Left cardiac atrium (tissue), 4 donors: ENCODE data around the gene PSMC3. TPM values are rescaled to one million over a fixed set of nuclear protein-coding genes. Genes with fewer than 3 reads are reported as not detected.

Experiments
- ATAC-seq, 2 donors: fragments of 200-7000 bp; cut with Tn5 transposase; one replicate each; pipeline ENCODE4 v1.9.1; 2020; ENCODE audit warnings: mild to moderate bottlenecking in 2 of 2, moderate library complexity in 2 of 2
- DNase-seq: peaks from one replicate; pipeline ENCODE4 v3.0.0-alpha.2; 2020
- intact Hi-C, 2 donors: fragments of 100-400 bp; cut with DNase I; formaldehyde crosslinking; loops; one replicate each; pipeline versions ENCODE4 v1.14.1 to v1.15.1; 2022 to 2023
- long read RNA-seq: library from polyadenylated mRNA; unstranded; transcript quantifications from one replicate; pipeline ENCODE4 v2.0.0, GENCODE V29; 2021
- total RNA-seq, 2 donors: library from RNA; stranded (reverse); fragmentation: NEBNext Ultra II Directional; extraction: Animal tissue kit (Norgen Biotek cat#: 25700); gene quantifications; one replicate each; pipeline ENCODE4 v1.2.1, GENCODE V29; 2021
- donor health status: DM: no; HTN: yes; CAD: no.
- donor health status: DM: no; HTN: yes; CAD: no; lungs with severe emphysema.
- donor health status: DM: yes; HTN: yes; CAD: no.
- donor health status: Dilated cardiomyopathy.

The PSMC3 gene
- 100 to 1,000 TPM; 133 to 154 TPM for total RNA-seq
- long read RNA-seq, transcript PSMC3-212 (12 exons, 1,373 nt) = major isoform, 213 of 230 reads
- long read RNA-seq, partial matches to known transcripts = 3 of 230 reads
- long read RNA-seq, other reads (novel, unspliced or antisense) = 14 of 230 reads

DNA sequence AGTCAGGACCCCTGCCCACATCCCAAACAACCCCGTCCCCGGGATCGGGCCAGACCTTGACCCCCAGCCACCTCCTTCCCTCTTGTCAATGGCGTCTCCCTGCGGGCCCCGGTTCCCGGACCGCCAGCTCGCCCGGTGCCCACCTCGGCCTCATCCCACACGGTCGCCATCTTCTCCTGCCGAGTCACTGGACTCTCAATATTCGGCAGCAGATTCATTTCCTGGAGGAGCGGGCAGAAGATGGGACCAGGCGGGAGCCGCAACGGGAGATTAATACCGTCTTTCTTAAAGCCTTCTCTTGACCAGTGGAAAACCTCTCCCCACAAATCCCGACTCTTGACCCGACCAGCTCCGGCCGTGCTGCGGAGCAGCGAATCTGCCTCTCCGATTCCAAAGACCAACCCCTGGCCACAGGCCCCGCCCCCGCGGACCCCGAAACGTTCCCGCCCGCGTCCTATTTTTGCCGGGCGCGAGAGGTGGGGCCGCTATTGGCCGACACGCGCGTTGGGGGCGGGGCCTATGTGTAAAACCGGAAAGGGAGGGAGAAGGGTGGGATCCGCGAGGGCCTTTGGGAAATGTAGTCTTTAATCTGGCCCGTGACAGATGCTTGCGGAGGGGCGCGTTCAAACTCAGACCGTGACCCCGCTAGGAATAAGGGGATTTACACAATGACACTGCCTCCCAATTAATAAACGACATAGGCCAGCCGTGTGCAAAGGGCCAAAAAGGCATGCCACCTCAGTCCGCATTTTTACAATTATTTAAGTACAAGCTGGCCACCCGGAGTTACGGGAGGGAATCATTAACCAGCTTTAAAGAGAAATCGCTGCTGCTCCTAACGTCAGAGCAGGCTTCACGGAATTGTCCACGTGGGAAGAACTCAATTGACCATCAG, at the start of gene PSMC3:
Gene PSMC3, minus strand, starts transcription at position 378 of the 895 bp plus-strand sequence. Its CDS starts 160 bp downstream, at position 218.
- ATAC-seq = peak; percentile 98
- intact Hi-C loops = no loop called here

DNA sequence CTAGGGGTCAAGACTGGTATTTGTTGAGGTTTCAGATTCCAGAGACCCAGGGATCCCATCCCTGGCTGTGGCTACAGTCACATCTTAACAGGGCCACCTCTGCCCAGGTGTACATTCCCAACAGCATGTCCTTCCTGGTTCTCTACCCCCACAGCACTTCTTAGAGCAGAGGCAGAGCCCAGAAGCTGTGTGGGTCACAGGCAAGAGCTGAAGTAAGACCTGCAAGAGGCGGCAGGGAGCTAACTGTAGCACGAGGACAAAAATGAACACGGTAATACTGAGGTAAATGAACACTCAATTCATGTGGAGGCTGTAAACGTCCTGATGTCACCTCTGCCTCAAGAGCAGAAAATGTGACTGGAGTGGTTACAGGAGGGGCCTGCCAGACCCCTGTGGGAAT, 44.4 kb upstream of the PSMC3 start:
- intact Hi-C loops = no loop called here

More for the DNA sequence above, at the start of gene PSMC3:
- DNase-seq = peak; percentile 99

DNA sequence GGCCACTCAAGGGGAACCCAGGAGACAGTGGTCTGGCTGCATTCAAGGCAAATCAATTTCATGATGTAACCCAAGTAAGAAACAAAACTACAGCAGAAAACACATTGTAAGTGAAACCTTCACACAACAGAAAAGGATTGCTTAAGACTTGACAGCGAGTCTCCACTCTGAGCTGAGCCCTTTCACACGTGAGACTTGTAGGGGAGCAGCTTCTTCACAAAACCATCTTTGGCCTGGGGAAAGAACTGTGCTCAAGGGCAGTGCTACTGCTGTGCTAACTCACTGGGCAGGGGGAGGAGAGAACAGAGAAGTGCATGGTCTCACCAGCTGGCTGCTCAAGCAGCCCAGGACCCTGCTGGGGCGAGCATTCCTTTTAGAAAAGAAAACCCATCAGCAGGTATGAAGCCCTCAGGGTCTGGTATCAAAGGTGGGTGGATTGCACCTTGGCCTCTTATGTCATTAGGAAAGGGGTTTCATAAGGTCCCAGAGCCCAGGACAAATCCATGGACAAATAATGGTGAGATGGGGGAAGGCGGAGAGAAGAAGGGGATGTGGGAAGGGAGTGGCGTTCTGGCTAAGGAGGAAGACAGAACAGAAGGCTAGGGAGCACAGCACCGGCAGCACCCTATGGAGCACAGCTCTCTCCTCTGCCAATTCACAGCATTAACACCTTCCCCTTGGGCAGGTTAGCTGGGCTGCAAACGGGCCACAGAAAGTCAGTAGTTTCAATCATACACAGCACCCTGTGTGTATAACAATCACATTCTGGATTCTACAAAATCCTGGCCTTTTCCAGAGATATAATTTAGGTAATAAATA, 43.3 kb upstream of the PSMC3 start:
- DNase-seq (no peak), ATAC-seq (peak in 1 of 2 donors; percentile 23)
- intact Hi-C loops = no loop called here

More for the DNA sequence above, 44.4 kb upstream of the PSMC3 start:
- no peak for ATAC-seq
- no peak for DNase-seq

DNA sequence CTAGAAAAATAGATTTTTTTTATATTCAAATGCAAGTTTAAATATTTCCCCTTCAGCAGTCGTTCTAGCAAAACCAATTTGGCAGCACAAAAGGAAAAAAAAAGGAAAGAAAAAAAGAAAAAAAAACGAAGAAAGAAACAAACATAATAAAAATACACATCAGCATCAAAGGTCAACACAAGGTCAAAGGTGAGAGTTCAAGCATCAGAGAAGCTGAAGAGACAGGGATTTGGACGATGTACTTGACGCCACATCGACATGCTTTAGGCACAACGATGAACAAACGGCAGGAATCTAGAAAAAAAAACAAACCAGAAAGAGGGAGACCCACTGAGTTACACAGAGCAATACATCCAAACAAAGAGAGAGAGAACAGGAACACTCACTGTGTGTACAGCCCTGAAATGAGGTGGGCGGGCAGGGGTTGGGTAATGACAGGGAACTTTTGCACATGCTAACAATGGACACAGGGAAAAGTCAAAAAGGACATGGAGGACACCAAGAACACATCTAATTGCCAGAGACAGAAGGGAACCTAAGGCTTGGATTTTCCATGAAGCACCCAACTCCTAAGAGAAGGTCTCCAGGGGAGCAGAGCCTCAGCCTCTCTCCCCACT, 42.5 kb upstream of the PSMC3 start:
- DNase-seq = no peak
- ATAC-seq = peak in 1 of 2 donors; percentile 15
- intact Hi-C loops = no loop called here

DNA sequence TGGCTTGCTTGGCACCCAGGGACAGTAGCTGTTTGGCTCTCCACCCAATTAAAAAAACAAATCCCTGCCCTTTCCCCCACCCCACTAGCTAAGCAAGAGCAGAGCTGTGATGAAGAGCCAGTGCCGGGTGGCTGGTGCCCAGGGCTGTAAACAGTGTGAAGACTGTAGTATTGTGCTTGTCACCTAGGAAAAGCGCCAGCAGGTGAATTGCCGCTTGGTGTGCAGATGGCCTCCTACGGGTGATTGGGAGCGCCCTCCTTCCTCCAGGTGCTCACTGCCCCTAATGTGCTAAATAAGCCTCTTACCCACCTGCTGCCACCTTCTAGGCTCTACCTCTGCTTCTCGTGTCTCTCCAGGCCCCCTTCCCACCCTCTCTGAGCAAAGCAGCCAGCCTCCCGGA, 41.1 kb upstream of the PSMC3 start:
- DNase-seq = no peak
- intact Hi-C loops = no loop called here
- peak in 1 of 2 donors; percentile 46 for ATAC-seq

DNA sequence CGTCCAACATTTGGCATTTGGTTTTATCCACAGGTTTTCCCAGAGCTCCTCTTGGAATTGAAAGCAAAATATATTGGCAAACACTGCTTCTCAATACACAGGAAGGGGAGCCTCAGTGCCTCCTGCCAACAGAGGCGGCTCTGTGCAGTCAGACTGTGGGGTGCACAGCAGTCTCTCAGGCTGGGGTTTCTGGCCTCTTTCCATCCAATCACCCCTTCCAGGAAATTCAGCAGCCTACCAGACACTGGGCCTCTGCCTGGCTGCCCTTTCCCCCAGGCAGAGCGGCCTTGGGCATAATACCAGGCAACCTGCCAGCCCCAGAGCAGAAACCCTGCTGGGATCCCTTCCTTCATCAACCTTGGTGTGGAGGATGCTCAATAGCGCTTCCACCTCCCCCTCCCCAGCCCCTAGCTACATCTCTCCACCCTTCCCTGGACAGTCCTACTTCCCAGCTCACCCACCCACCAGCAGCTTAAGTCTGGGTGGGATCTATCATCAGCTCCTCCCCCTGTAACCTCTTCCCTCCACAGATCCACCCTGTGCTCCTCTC, 40.5 kb upstream of the PSMC3 start:
- intact Hi-C loops = no loop called here
- DNase-seq (peak; percentile 49), ATAC-seq (peak; percentile 62 to 85)

DNA sequence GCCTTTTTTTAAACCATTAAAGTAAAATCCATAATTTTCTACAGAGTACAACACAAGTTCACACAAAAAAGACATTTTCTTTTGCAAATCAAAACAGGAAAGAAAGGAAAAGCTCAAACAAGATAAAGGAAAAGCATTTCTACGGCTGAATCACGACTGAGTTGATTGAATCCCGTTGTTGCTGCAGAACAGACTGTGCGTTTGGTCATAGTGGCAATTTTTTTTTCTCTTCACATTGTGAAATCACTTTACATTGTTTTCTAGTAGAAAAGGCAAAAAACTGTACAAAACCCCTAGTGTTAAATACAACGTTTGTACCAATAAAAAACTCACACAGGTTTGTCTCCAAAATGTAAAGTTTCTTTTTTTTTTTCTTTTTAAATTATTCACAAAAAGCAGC, 40.0 kb upstream of the PSMC3 start:
- no peak for DNase-seq
- intact Hi-C loops = no loop called here
- ATAC-seq = no peak

DNA sequence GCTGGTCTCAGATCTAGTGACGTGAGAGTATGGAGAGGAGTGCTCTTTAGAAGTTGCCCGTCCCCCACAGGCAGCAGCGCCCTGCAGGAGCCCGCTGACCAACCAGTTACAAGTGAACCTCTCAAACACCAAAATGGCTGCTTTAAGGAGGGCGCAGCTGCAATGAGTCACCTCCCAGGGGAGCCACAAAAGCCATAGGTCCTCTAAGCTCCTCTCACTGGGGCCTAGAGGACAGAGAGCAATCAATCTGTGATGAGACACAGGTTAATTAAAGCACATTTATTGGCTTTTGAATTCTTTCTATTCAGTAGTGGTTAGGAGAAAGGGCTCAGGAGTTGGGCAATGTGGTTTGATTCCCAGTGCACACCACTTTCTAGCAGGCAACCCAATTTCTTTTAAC, 38.2 kb upstream of the PSMC3 start:
- DNase-seq (no peak), ATAC-seq (no peak)
- intact Hi-C loops = no loop called here

DNA sequence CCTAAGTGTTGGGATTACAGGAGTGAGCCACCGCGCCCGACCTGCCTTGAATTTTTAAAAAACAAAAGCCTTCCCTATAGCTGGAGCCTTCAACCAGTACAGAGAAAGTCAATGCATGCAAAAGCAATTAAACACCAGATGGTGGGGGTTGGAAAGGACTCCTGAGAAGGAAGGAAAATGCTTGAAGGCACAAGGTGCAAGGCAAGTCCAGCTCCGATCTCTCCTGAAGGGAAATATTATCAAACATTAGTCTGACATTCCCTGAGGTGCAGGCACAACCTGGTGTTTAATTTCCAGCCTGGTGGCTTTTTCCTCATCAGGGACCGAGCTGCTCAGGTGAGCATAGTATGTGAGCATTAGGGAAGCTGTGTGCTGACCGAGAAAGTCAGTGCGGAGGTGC, 35.6 kb upstream of the PSMC3 start:
- ATAC-seq (no peak), DNase-seq (no peak)
- intact Hi-C loops = no loop called here

DNA sequence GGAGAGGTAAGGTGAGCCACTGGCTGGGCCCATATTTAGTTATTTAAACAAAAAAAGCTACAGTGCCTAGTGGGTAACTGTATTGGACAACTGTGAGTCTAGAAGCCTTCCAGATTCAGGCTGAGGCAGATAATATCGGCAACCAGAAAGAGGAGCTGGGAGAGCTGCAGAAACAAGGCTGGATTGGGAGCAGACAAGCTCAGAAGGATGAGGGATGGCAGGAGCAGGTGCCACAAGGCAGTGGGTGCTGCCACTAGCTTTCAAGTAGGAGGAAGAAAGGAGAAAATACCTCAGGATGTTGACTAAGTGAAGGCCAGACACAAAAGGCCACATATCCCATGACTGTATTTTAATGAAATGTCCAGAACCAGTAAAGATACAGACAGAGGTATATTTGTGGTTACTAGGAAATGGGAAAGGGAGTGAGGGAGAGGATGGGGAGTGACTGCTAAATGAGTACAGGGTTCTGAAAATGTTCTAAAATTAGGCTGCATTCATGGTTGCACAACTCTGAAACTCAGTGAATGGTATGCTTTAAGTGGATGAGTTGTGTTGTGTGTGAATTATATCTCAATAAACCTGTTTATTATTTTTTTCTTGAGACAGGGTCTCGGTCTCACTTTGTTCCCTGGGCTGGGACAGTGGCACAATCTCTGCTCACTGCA, 34.5 kb upstream of the PSMC3 start:
- no peak for DNase-seq
- intact Hi-C loops = no loop called here
- ATAC-seq = no peak

DNA sequence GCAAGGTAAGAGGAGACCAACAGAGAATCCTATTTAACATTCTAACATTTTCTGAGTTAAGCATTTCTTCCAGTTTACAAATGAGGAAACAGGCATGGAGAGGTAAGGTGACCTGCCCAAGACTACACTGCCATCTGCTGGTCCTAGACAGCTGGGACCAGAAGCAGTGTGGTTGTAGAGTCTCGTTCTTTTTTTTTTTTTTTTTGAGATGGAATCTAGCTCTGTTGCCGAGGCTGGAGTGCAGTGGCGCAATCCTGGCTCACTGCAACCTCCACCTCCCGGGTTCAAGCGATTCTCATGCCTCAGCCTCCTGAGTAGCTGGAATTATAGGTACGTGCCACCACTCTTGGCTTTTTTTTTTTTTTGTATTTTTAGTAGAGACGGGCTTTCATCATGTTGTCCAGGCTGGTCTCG, 28.0 kb upstream of the PSMC3 start:
- intact Hi-C loops = loop anchor here (2.0 to 5.0 kb wide), 2 partner anchors 77 to 79 kb away; partner anchors contain the start of gene SPI1 (in 1 of the 2)
- ATAC-seq = peak; percentile 90 to 91
- peak; percentile 72 for DNase-seq

DNA sequence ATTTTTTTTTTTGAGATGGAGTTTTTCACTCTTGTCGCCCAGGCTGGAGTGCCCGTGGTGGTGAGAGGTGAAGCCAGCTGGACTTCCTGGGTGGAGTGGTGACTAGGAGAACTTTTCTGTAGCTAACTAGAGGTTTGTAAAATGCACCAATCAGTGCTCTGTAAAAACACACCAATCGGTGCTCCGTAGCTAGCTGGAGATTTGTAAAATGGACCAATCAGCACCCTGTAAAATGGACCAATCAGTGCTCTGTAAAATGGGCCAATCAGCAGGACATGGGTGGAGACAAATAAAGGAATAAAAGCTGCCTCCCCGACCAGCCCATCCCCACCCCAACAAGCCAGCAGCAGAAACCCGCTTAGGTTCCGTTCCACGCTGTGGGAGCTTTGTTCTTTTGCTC, 27.1 kb upstream of the PSMC3 start:
- ATAC-seq = no peak
- DNase-seq = no peak
- intact Hi-C loops = loop anchor here in 1 of 2 donors (5.0 kb wide), 1 partner anchor 76 kb away; the partner anchor contains the start of gene SPI1

DNA sequence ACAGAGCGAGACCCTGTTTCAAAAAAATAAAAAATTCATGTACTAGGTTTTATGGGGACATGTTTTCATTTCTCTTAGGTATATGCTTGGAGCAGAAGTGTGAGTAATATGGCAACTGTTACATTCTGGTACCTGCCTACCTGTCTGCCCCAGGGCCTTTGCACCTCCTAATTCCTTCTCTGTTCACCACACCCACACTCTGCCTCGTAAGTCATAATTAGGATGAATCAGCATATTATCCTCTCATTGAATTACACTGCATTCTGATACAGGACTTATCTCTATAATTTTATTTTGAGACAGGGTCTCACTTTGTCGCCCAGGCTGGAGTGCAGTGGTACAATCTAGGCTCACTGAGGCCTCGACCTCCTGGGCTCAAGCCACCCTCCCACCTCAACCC, 25.8 kb upstream of the PSMC3 start:
- DNase-seq (no peak), ATAC-seq (no peak)
- intact Hi-C loops = loop anchor here in 1 of 2 donors (5.0 kb wide), 1 partner anchor 75 kb away; the partner anchor contains the start of gene SPI1

DNA sequence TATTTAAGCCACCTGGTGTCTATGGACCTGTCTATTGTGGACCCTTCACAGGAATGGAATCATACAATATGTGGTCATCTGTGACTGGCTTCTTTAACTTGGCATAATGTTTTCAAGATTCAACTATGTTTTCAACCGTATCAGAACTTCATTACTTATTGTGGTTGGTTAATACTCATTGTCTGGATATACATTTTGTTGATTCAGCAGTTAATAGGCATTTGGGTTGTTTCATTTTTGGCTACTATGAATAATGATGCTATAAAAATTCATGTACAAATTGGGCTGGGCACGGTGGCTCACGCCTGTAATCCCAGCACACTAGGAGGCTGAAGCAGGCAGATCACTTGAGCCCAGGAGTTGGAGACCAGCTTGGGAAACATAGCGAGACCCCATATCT, 25.2 kb upstream of the PSMC3 start:
- DNase-seq = no peak
- intact Hi-C loops = loop anchor here in 1 of 2 donors (5.0 kb wide), 1 partner anchor 74 kb away; the partner anchor contains the start of gene SPI1
- ATAC-seq = no peak

DNA sequence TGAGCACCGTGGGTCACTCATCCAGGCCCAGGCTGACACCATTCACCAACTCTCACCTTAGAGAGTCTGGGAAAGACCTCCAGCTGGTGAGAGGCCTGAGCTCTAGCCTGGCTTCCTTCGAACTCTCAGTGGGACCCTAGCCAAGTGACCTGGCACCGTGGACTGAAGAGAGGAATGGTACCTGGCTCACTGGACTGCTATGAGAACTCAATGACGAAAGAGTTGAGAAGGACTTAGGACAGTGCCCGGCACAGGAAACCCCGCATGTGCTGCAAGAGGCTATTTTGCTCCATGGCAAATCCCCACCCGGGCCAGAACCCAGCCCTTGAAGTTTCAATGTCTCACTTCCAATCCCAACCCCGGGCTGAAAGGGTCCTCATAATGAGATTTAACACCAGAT, 23.3 kb upstream of the PSMC3 start:
- intact Hi-C loops = no loop called here
- ATAC-seq (no peak), DNase-seq (no peak)

DNA sequence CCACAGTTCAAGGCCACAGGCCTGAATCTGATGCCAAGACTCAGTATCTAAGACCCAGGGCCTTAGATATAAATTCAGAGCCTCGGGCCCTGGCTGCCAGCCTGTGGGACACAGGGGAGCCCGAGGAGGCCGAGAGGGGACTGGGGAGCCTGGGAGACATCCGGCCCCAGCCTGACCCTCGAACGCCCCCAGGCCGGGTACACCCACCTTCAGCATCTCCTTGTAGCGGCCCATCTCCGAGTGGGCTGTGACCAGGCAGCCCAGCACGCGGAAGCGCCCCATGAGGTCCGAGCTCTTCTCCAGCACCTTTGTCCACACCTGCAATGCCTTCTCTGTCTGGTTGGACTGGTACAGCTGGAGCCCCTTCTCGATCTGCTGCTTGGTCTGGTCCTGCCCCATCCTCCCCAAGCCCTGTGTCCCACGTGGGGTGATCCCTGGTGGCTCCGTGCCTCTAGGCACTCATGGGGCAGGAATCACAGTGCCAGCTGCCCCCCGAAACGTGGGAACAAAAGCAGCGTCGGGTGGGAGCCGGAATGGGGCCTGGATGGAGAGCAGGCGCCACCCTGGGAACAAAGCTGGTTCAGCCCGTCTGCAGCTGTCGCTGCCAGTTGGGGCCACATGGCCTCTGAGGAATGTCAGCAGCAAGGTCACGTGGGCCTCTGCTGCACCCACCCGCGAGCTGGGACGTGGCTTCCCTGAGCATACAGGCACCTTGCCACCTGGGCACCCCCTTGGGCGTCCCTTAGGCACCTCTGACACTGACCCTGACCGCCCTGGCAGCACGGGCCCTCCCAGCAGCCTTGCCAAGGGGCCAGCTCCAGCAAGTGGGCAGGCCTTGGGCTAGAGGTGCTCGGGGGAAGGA, 22.6 kb upstream of the PSMC3 start, which contains the start of gene RAPSN:
Gene RAPSN, minus strand, starts transcription at position 571 of the 862 bp plus-strand sequence. Its CDS starts 172 bp downstream, at position 399.
- ATAC-seq (peak in 1 of 2 donors; percentile 67), DNase-seq (no peak)
- intact Hi-C loops = no loop called here

DNA sequence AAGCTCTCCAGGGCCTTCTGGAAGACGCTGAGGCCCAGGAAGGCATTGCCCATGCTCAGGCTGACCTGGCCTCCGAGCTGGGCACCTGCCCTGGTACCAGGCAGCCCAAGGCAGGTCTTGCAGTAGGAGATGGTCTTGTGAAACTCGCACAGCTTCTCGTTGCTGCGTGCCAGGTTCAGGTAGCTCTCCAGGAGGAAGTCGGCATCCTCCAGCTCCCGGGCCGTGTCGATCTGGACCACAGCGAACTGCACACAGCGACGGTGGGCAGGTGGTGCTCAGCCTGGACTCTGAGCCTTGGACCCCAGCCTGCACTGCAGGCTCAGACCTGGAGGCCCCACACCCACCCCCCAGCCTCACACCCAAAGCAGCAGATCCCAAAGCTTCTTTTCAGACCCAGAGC, 21.7 kb upstream of the PSMC3 start:
- no peak for DNase-seq
- intact Hi-C loops = no loop called here
- no peak for ATAC-seq
